ENCODE results near the gene TBPL2.

DNA sequence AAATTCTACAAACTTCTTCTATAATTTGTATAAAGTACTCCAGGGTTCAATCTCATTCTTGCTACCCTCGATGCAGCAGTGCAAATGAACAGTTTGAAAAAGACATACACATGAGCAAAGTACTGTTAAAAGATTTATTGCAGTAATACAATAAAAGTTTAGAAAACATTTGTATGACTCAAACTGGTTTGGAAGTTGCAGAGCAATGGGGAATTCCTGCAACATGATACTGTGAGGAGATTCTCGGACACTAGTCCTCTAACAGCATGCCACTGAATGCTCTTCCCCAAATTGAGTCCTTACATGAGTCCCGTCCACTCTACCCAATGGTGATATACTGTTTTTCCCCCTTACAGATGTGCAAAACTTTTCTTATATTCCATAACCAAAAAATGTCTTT, 74.1 kb downstream of the TBPL2 start:
- TF ChIP-seq, protein P1, sequence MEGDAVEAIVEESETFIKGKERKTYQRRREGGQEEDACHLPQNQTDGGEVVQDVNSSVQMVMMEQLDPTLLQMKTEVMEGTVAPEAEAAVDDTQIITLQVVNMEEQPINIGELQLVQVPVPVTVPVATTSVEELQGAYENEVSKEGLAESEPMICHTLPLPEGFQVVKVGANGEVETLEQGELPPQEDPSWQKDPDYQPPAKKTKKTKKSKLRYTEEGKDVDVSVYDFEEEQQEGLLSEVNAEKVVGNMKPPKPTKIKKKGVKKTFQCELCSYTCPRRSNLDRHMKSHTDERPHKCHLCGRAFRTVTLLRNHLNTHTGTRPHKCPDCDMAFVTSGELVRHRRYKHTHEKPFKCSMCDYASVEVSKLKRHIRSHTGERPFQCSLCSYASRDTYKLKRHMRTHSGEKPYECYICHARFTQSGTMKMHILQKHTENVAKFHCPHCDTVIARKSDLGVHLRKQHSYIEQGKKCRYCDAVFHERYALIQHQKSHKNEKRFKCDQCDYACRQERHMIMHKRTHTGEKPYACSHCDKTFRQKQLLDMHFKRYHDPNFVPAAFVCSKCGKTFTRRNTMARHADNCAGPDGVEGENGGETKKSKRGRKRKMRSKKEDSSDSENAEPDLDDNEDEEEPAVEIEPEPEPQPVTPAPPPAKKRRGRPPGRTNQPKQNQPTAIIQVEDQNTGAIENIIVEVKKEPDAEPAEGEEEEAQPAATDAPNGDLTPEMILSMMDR (IDR thresholded peaks at IDR 0.05): no peak
- no peak for TF ChIP-seq POLR2A (IDR thresholded peaks at IDR 0.05)
- TF ChIP-seq POLR2AphosphoS5 (IDR thresholded peaks at IDR 0.05; ENCODE audit: insufficient read depth in 1 of 2, low read depth in 1 of 2): no peak
